IPS DF 4.7 (cell line): ENCODE measurements around the gene PFAS.
"Not testable (repeated sequence)": the region's sequence is repeated elsewhere in the genome, so short reads cannot be mapped to it uniquely, and the experiment has no call there.

Experiments
- DNase-seq: peaks from one replicate; pipeline ENCODE4 v3.0.0-alpha.2; 2013; ENCODE audit warnings: low spot score; ENCODE audit errors: extremely low read depth

Gene PFAS

GRCh38 chr17:8248751-8249607 is at the start of gene PFAS:
TSS of gene PFAS (plus strand) at chr17:8249289. CDS start at chr17:8253938, 4,649 bp downstream.
- no peak for DNase-seq

GRCh38 chr17:8204761-8205555 is 44.1 kb upstream of the PFAS start:
- DNase-seq, result no peak

GRCh38 chr17:8206536-8206935 is 42.6 kb upstream of the PFAS start:
- no peak for DNase-seq

GRCh38 chr17:8209907-8210760 is 39.0 kb upstream of the PFAS start, which contains the start of gene AURKB:
TSS of gene AURKB (minus strand) at chr17:8210575. CDS start at chr17:8210224, 351 bp downstream.
- DNase-seq, result no peak

GRCh38 chr17:8210761-8211458 is 38.2 kb upstream of the PFAS start:
- DNase-seq, result no peak

GRCh38 chr17:8212312-8213180 is 36.5 kb upstream of the PFAS start:
- no peak for DNase-seq

- not testable (repeated sequence) for DNase-seq
Observed at GRCh38 chr17:8214000-8214399, 35.1 kb upstream of the PFAS start.

GRCh38 chr17:8220783-8221662 is 28.1 kb upstream of the PFAS start:
- no peak for DNase-seq

GRCh38 chr17:8221663-8222379 is 27.3 kb upstream of the PFAS start:
- no peak for DNase-seq

- no peak for DNase-seq
Observed at GRCh38 chr17:8222380-8222629, 26.8 kb upstream of the PFAS start.

GRCh38 chr17:8222630-8223355 is 26.3 kb upstream of the PFAS start:
- DNase-seq, result no peak

GRCh38 chr17:8223356-8224126 is 25.5 kb upstream of the PFAS start:
- DNase-seq, result no peak

- DNase-seq, result no peak
Observed at GRCh38 chr17:8224891-8225812, 23.9 kb upstream of the PFAS start.

GRCh38 chr17:8225813-8226535 is 23.1 kb upstream of the PFAS start:
- no peak for DNase-seq

GRCh38 chr17:8226536-8227237 is 22.4 kb upstream of the PFAS start:
- no peak for DNase-seq
